Measurements from ENCODE around the gene CARD11. TPM values are rescaled to one million over a fixed set of nuclear protein-coding genes. Genes with fewer than 3 reads are reported as not detected.

The CARD11 gene
- total RNA-seq, 1 experiment from 2014 or later: 0.57 TPM

DNA sequence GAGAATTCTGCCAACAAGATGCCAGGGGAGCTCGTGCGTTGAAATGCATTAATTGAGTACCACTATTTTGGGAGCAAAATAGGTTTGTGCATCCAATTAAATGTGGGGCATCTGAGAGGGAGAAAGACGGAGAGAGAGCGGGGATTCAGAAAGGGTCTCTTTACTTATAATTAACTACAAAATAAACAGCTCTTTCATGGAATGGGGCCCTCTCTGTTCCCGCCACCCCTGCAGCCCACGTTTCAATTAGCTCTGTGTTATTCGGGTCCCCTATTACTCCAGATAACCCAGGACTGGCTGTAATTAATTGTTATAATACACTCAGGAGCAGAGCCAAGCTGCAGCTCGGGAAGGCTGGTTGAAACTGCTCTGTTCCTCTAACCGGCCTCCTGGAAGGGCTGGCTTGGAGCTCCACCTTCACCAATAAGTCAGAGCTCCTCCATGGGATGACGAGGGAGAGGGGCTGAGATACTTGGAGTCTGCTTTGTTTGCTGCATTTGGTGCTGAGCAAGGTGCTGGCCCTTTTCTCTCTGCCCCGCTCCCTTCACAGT, 67.8 kb downstream of the CARD11 start:
- no peak overlapping the region for H3K4me2 ChIP-seq (ENCODE audit: low read length)
- H2AFZ ChIP-seq (ENCODE audit: low read depth, low read length, poor library complexity, severe bottlenecking): no peak overlapping the region
- CTCF ChIA-PET: no interaction called here
- H3K27me3 ChIP-seq (ENCODE audit: insufficient read depth, low read length): no peaks in the 10 kb centered on the region
- no TSS peak for BruUV-seq (replicated peaks)
- DNase-seq (ENCODE audit: low read depth, low spot score) (no peak), ATAC-seq (no peak)
- intact Hi-C loops (cut with micrococcal nuclease): no loop called here
- H3K4me3 ChIP-seq (replicated peaks in 1 of 2; ENCODE audit: low read depth in 1 of 2, low read length in 2 of 2): no peak overlapping the region
- no peaks in the 10 kb centered on the region for H3K4me1 ChIP-seq (ENCODE audit: control insufficient read depth in 1 of 2, insufficient read depth in 2 of 2, low read length in 2 of 2)
- no peak for TF ChIP-seq RAD21 (IDR thresholded peaks at IDR 0.05; ENCODE audit: low read depth)
- no peak for TF ChIP-seq JUND (IDR thresholded peaks at IDR 0.05)
- no peak for TF ChIP-seq EZH2phosphoT487 (IDR thresholded peaks at IDR 0.05; ENCODE audit: borderline replicate concordance)
- no peak for TF ChIP-seq CBX3 (IDR thresholded peaks at IDR 0.05; ENCODE audit: low read depth)
- no peak for TF ChIP-seq EZH2 (IDR thresholded peaks at IDR 0.05)
- TF ChIP-seq SRF (IDR thresholded peaks at IDR 0.05; ENCODE audit: low read depth): no peak
- TF ChIP-seq, protein P1, sequence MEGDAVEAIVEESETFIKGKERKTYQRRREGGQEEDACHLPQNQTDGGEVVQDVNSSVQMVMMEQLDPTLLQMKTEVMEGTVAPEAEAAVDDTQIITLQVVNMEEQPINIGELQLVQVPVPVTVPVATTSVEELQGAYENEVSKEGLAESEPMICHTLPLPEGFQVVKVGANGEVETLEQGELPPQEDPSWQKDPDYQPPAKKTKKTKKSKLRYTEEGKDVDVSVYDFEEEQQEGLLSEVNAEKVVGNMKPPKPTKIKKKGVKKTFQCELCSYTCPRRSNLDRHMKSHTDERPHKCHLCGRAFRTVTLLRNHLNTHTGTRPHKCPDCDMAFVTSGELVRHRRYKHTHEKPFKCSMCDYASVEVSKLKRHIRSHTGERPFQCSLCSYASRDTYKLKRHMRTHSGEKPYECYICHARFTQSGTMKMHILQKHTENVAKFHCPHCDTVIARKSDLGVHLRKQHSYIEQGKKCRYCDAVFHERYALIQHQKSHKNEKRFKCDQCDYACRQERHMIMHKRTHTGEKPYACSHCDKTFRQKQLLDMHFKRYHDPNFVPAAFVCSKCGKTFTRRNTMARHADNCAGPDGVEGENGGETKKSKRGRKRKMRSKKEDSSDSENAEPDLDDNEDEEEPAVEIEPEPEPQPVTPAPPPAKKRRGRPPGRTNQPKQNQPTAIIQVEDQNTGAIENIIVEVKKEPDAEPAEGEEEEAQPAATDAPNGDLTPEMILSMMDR (IDR thresholded peaks at IDR 0.05 in 2 of 3, conservative IDR thresholded peaks at IDR 0.05 in 1 of 3; ENCODE audit: borderline replicate concordance in 1 of 3, insufficient read depth in 1 of 3, low read depth in 2 of 3, low read length in 2 of 3): no peak
- TF ChIP-seq POLR2A (IDR thresholded peaks at IDR 0.05; ENCODE audit: borderline replicate concordance, extremely low read depth, insufficient read depth, insufficient read length): no peak
- TF ChIP-seq ZNF274 (IDR thresholded peaks at IDR 0.05; ENCODE audit: low read depth, low read length): no peak
- TF ChIP-seq, protein P2, sequence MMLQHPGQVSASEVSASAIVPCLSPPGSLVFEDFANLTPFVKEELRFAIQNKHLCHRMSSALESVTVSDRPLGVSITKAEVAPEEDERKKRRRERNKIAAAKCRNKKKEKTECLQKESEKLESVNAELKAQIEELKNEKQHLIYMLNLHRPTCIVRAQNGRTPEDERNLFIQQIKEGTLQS (IDR thresholded peaks at IDR 0.05): no peak
- TF ChIP-seq TCF7L2 (IDR thresholded peaks at IDR 0.05; ENCODE audit: borderline replicate concordance, extremely low read depth, insufficient read depth, insufficient read length): no peak
- TF ChIP-seq ZFX (IDR thresholded peaks at IDR 0.05): no peak
- TF ChIP-seq, protein P3, sequence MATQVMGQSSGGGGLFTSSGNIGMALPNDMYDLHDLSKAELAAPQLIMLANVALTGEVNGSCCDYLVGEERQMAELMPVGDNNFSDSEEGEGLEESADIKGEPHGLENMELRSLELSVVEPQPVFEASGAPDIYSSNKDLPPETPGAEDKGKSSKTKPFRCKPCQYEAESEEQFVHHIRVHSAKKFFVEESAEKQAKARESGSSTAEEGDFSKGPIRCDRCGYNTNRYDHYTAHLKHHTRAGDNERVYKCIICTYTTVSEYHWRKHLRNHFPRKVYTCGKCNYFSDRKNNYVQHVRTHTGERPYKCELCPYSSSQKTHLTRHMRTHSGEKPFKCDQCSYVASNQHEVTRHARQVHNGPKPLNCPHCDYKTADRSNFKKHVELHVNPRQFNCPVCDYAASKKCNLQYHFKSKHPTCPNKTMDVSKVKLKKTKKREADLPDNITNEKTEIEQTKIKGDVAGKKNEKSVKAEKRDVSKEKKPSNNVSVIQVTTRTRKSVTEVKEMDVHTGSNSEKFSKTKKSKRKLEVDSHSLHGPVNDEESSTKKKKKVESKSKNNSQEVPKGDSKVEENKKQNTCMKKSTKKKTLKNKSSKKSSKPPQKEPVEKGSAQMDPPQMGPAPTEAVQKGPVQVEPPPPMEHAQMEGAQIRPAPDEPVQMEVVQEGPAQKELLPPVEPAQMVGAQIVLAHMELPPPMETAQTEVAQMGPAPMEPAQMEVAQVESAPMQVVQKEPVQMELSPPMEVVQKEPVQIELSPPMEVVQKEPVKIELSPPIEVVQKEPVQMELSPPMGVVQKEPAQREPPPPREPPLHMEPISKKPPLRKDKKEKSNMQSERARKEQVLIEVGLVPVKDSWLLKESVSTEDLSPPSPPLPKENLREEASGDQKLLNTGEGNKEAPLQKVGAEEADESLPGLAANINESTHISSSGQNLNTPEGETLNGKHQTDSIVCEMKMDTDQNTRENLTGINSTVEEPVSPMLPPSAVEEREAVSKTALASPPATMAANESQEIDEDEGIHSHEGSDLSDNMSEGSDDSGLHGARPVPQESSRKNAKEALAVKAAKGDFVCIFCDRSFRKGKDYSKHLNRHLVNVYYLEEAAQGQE (IDR thresholded peaks at IDR 0.05; ENCODE audit: low read depth): no peak
- TF ChIP-seq EGR1 (IDR thresholded peaks at IDR 0.05; ENCODE audit: low read depth): no peak
- no peak for TF ChIP-seq ELF1 (IDR thresholded peaks at IDR 0.05; ENCODE audit: borderline replicate concordance, low read depth)
- TF ChIP-seq CEBPB (IDR thresholded peaks at IDR 0.05; ENCODE audit: low read depth): no peak
- TF ChIP-seq SP1 (IDR thresholded peaks at IDR 0.05; ENCODE audit: low read depth): no peak
- TF ChIP-seq, protein P4, sequence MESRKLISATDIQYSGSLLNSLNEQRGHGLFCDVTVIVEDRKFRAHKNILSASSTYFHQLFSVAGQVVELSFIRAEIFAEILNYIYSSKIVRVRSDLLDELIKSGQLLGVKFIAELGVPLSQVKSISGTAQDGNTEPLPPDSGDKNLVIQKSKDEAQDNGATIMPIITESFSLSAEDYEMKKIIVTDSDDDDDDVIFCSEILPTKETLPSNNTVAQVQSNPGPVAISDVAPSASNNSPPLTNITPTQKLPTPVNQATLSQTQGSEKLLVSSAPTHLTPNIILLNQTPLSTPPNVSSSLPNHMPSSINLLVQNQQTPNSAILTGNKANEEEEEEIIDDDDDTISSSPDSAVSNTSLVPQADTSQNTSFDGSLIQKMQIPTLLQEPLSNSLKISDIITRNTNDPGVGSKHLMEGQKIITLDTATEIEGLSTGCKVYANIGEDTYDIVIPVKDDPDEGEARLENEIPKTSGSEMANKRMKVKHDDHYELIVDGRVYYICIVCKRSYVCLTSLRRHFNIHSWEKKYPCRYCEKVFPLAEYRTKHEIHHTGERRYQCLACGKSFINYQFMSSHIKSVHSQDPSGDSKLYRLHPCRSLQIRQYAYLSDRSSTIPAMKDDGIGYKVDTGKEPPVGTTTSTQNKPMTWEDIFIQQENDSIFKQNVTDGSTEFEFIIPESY (IDR thresholded peaks at IDR 0.05; ENCODE audit: extremely low read depth, insufficient replicate concordance, low read length): no peak
- TF ChIP-seq, protein P5, sequence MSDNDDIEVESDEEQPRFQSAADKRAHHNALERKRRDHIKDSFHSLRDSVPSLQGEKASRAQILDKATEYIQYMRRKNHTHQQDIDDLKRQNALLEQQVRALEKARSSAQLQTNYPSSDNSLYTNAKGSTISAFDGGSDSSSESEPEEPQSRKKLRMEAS (IDR thresholded peaks at IDR 0.05): no peak
- H3K9me2 ChIP-seq (ENCODE audit: insufficient read depth): no peaks in the 10 kb centered on the region
- POLR2A ChIA-PET: no interaction called here
- no peaks in the 10 kb centered on the region for H4K20me1 ChIP-seq (ENCODE audit: insufficient read depth)
- RAD21 ChIA-PET (ENCODE audit: low non-redundant PET in 1 of 2, low total read pairs in 2 of 2, uncharacterized antibody in 2 of 2, unreplicated experiment in 2 of 2): no interaction called here
- H3K9me3 ChIP-seq (ENCODE audit: control insufficient read depth in 1 of 2, insufficient read depth in 1 of 2, low read depth in 1 of 2, low read length in 2 of 2): no peaks in the 10 kb centered on the region
- H3K79me2 ChIP-seq (ENCODE audit: insufficient read depth, low read length): no peaks in the 10 kb centered on the region
- H3K9ac ChIP-seq (ENCODE audit: low read length): no peak overlapping the region
- H3K27ac ChIP-seq (ENCODE audit: low read depth, low read length): no peak overlapping the region
- H3K36me3 ChIP-seq (ENCODE audit: control insufficient read depth in 1 of 2, insufficient read depth in 2 of 2, low read length in 2 of 2): no peaks in the 10 kb centered on the region
